ENCODE results near the gene TTC38.

TTC38 gene

GRCh38 chr22:46288846-46289243 lies 21.0 kb downstream of the TTC38 start:
- Histone ChIP-seq H3K9me3 (ENCODE audit: control insufficient read depth, low read length) (no peaks in the 10 kb centered on the region), H3K4me2 (ENCODE audit: low read length) (no peak overlapping the region), H3K27me3 (ENCODE audit: control insufficient read depth, insufficient read depth, low read length) (no peaks in the 10 kb centered on the region), H3K36me3 (ENCODE audit: control insufficient read depth, insufficient read depth, low read length) (no peaks in the 10 kb centered on the region), H3K4me1 (no peaks in the 10 kb centered on the region), H3K27ac (no peak overlapping the region), H3K4me3 (ENCODE audit: low read depth, low read length) (no peak overlapping the region), H3K9ac (no peak overlapping the region), H3K79me2 (no peaks in the 10 kb centered on the region), H2AFZ (no peak overlapping the region)
- TF ChIP-seq CTCF (IDR thresholded peaks at IDR 0.05): no peak

- no peaks in the 10 kb centered on the region for H3K4me1 ChIP-seq
- TF ChIP-seq CTCF (IDR thresholded peaks at IDR 0.05): no peak
- H3K36me3 ChIP-seq (ENCODE audit: control insufficient read depth, insufficient read depth, low read length): no peaks in the 10 kb centered on the region
- no peak overlapping the region for H3K4me2 ChIP-seq (ENCODE audit: low read length)
- no peak overlapping the region for H3K27ac ChIP-seq
- no peak overlapping the region for H3K9ac ChIP-seq
- H2AFZ ChIP-seq: no peak overlapping the region
- H3K4me3 ChIP-seq (ENCODE audit: low read depth, low read length): no peak overlapping the region
- no peaks in the 10 kb centered on the region for H3K79me2 ChIP-seq
- no peaks in the 10 kb centered on the region for H3K27me3 ChIP-seq (ENCODE audit: control insufficient read depth, insufficient read depth, low read length)
- no peaks in the 10 kb centered on the region for H3K9me3 ChIP-seq (ENCODE audit: control insufficient read depth, low read length)
These were observed 21.6 kb downstream of the TTC38 start for GRCh38 chr22:46289244-46289891.

- no peak overlapping the region for H3K9ac ChIP-seq
- no peaks in the 10 kb centered on the region for H3K36me3 ChIP-seq (ENCODE audit: control insufficient read depth, insufficient read depth, low read length)
- H3K27ac ChIP-seq: no peak overlapping the region
- H3K4me1 ChIP-seq: no peaks in the 10 kb centered on the region
- no peak for TF ChIP-seq CTCF (IDR thresholded peaks at IDR 0.05)
- H3K79me2 ChIP-seq: no peaks in the 10 kb centered on the region
- no peaks in the 10 kb centered on the region for H3K27me3 ChIP-seq (ENCODE audit: control insufficient read depth, insufficient read depth, low read length)
- H3K4me2 ChIP-seq (ENCODE audit: low read length): no peak overlapping the region
- H3K9me3 ChIP-seq (ENCODE audit: control insufficient read depth, low read length): no peaks in the 10 kb centered on the region
- H3K4me3 ChIP-seq (ENCODE audit: low read depth, low read length): no peak overlapping the region
- no peak overlapping the region for H2AFZ ChIP-seq
These were observed 22.5 kb downstream of the TTC38 start for GRCh38 chr22:46290121-46290842.

GRCh38 chr22:46290843-46291785 lies 23.3 kb downstream of the TTC38 start:
- no peak overlapping the region for H2AFZ ChIP-seq
- H3K9me3 ChIP-seq (ENCODE audit: control insufficient read depth, low read length): no peaks in the 10 kb centered on the region
- no peak overlapping the region for H3K4me2 ChIP-seq (ENCODE audit: low read length)
- H3K9ac ChIP-seq: no peak overlapping the region
- no peak overlapping the region for H3K4me3 ChIP-seq (ENCODE audit: low read depth, low read length)
- H3K4me1 ChIP-seq: peaks cover 4% of the 10 kb centered on the region
- H3K27me3 ChIP-seq (ENCODE audit: control insufficient read depth, insufficient read depth, low read length): no peaks in the 10 kb centered on the region
- H3K36me3 ChIP-seq (ENCODE audit: control insufficient read depth, insufficient read depth, low read length): no peaks in the 10 kb centered on the region
- no peak for TF ChIP-seq CTCF (IDR thresholded peaks at IDR 0.05)
- H3K27ac ChIP-seq: no peak overlapping the region
- no peaks in the 10 kb centered on the region for H3K79me2 ChIP-seq

Data from parathyroid adenoma (tissue), 2 donors.